ENCODE data around the gene COQ9.
"Not testable (repeated sequence)": the region's sequence is repeated elsewhere in the genome, so short reads cannot be mapped to it uniquely, and the experiment has no call there.

Gene COQ9

GRCh38 chr16:57427307-57427706, 20.0 kb upstream of the COQ9 start:
- DNase-seq (ENCODE audit: low read depth): no peak

DNA sequence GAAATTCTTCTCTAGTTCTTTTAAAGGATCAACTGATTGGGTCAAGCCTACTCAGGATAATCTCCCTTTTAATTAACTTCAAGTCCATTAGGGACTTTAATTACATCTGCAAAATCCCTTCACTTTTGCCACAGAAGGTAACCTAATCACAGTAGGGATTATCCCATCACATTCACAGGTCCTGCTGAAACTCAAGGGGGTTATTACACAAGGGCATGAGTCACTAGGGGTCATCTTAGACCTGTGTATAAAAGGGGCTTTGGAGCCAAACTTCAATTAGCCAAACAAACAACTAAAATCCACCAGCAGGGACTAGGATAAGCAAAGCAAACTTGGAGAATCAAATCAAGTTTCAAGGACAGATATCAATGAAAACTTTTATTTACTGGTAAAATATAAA, 19.5 kb upstream of the COQ9 start:
- no peak for DNase-seq (ENCODE audit: low read depth)

- DNase-seq (ENCODE audit: low read depth): no peak
Measured at GRCh38 chr16:57430955-57431354, 16.3 kb upstream of the COQ9 start.

GRCh38 chr16:57432505-57432904, 14.8 kb upstream of the COQ9 start:
- no peak for DNase-seq (ENCODE audit: low read depth)

DNA sequence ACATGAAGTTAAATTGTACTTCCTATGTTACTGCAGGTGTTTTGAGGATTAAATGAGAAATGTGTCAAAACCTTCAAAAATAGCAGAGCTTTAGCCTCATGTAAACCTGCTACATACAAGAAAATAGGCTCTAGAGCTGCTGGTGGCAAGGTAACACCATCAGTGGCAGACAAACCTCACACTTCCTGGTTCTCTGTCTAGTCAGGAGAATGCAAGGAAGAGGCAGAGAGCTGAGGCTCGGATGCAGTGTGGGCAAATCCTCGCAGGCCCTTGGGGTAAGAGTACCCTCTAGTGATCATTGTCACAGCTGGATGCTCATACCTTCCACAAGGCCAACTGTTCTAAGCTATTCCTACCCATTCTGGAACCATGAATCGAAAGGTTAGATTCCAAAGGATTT, 14.3 kb upstream of the COQ9 start:
- DNase-seq (ENCODE audit: low read depth): no peak

- DNase-seq (ENCODE audit: low read depth): no peak
Measured at GRCh38 chr16:57434003-57434402, 13.3 kb upstream of the COQ9 start.

GRCh38 chr16:57435838-57436237, 11.4 kb upstream of the COQ9 start:
- DNase-seq (ENCODE audit: low read depth): no peak

DNA sequence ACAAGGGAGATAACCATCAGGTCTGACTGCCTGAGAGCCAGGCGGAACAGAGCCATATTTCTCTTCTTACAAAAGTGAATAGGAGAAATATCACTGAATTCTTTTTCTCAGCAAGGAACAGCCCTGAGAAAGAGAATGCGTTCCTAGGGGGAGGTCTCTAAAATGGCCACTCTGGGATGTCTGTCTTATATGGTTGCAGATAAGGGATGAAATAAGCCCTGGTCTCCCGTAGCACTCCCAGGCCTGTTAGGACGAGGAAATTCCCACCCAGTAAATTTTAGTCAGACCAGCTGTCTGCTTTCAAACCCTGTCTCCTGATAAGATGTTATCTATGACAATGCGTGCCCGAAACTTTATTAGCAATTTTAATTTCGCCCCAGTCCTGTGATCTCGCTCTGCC, 7.3 kb upstream of the COQ9 start:
- not testable (repeated sequence) for DNase-seq (ENCODE audit: low read depth)

DNA sequence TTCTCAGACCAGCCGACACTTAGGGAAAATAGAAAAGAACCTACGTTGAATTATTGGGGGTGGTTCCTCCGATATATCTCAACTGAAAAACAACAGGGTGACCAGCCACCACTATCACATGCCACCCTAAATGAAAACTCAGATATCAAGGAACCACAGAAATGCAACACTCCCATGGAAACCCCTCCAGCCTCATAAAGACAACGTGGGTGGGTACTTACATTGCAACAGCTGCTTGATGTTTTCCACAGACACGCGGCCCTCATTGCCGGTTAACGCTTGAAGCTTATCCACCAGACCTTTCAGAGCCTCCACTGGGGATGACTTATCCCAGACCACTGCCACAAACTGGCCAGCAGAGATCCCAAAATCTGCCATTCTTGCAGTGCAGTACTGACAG, 6.7 kb upstream of the COQ9 start:
- not testable (repeated sequence) for DNase-seq (ENCODE audit: low read depth)

DNA sequence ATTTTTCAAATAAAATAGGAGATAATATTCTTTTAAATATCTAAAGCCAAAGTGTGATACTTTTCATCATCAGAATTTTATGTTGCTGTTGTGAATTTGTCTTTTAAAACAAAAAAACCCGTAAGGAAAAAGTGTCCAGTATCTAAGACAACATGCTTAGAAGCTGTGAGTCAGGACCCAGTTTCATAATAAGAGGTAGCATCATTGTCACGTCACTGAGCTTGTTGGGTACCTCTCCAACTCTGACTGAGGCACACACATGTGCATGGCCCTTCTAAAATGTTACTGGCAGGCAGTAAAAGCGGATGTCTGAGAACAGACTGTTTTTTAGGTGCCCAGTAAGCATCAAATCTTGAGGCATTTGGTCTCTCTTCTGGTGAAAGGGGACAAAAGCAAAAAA, 2.6 kb upstream of the COQ9 start:
- DNase-seq (ENCODE audit: low read depth): peak; percentile 13

- DNase-seq (ENCODE audit: low read depth): no peak
Measured at GRCh38 chr16:57445510-57445909, 1.8 kb upstream of the COQ9 start.

GRCh38 chr16:57446531-57447185, 621 bp upstream of the COQ9 start:
- DNase-seq (ENCODE audit: low read depth): peak; percentile 35

GRCh38 chr16:57452021-57452420, 4.7 kb downstream of the COQ9 start:
- no peak for DNase-seq (ENCODE audit: low read depth)

DNA sequence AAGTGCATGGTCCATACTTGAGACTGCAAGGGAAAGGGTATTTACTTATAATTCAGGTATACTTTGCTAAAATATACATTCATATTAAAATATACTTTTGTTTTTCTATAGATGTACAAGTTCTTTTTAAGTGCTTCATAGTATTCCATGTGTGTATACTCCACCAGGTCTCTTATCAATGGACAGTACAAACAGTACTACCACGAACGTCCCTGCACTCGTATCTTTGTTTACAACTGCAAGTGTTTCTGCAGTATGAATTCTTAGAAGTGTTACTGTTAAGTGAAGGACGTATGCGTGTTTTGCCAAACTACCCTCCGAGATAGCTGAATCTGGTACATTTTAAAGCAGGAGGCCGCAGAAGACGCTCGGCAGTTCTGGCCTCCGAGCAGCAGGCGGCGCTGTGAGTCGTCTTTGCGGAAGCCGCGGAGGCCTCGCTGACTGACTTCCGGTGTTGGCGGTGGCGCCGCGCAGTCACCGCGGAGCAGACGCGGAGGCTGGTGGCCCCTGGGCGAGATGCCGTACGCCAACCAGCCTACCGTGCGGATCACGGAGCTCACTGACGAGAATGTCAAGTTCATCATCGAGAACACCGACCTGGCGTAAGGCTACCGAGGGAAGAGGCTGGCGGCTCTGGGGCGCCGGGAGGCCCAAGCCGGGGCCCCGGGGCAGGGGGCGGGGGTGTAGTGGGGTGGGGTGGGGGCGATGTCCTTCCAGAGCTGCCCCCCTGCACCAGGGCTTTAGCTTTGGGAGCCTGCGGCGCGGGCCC, 15.1 kb downstream of the COQ9 start, which contains the start of gene POLR2C:
TSS of gene POLR2C (plus strand) at position 471 of the 769 bp plus-strand sequence. CDS start at position 517, 46 bp downstream.
- DNase-seq (ENCODE audit: low read depth): peak; percentile 81

DNA sequence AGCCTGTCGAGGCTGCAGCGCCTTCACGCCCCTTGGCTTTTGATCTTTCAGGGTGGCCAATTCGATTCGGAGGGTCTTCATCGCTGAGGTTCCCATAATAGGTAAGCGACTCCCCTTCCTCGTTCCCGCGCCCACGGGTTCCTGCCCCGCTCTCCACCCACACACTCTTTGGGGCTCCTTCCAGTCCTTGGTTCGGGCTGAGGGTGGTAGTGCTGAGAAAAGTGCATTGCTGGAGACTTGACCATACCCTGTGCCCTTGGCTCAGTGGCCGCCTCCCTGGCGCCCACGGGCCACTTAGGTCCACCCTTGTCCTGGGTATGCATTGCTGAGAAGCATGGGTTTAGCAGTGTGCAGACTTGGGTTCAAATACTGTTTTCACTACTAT, 15.7 kb downstream of the COQ9 start:
- DNase-seq (ENCODE audit: low read depth): no peak

DNA sequence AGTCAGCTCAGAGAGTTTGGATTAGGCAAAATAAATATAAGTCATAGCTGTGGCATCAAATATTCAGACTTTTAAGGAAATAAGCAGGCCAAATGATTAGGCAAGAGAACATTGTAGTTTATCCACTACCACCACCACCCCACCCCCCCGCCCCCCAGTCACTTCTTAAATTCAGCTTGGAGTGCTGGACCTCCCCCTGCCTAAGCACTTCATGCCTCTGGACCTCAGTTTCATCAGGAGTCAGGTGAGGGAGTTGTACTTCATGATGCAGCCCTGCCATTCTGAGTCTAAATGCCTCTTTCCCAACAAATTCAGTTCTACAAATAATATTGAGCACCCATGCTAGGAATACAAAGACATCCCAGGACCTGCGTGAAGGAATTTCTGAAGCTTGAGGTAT, 17.2 kb downstream of the COQ9 start:
- DNase-seq (ENCODE audit: low read depth): no peak

- DNase-seq (ENCODE audit: low read depth): no peak
Measured at GRCh38 chr16:57468346-57468745, 21.1 kb downstream of the COQ9 start.

DNA sequence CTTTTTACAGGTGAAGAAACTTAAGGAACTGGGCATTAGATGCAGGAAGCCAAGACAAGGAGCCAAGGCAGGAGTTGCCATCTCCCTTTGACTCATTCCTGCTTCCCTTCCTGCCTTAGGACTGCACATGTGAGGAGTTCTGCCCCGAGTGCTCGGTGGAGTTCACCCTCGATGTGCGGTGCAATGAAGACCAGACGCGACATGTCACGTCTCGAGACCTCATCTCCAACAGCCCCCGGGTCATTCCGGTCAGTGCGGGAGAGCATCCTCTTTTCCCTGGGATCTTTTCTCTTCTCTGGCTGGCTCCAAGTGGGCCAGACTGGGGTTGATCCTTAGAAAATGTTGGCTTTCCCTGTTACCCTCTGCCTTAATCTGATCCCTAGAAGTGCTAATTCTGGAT, 21.8 kb downstream of the COQ9 start:
- no peak for DNase-seq (ENCODE audit: low read depth)

- DNase-seq (ENCODE audit: low read depth): no peak
Measured at GRCh38 chr16:57469917-57470470, 22.7 kb downstream of the COQ9 start.

- DNase-seq (ENCODE audit: low read depth): no peak
Measured at GRCh38 chr16:57470711-57471110, 23.4 kb downstream of the COQ9 start.

DNA sequence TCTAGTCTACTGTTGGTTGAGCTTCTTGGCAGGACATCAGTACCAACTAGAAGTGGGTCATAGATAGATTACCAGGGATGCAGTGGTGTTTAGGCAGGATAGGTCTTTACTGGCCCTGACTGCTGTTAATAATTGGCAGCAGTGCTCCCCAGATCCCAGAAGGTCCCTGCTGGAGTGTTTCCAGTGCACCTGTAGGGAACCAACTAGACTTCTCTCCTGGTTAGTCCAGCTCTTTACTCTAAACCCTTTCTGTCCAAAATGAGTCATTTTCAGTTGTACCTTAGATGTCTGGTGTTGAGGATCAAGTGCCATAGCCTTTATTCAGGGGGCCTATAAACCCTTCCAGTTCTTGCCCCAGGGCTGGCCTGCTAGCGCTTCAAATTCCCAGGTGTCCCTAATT, 23.9 kb downstream of the COQ9 start:
- DNase-seq (ENCODE audit: low read depth): no peak

DNA sequence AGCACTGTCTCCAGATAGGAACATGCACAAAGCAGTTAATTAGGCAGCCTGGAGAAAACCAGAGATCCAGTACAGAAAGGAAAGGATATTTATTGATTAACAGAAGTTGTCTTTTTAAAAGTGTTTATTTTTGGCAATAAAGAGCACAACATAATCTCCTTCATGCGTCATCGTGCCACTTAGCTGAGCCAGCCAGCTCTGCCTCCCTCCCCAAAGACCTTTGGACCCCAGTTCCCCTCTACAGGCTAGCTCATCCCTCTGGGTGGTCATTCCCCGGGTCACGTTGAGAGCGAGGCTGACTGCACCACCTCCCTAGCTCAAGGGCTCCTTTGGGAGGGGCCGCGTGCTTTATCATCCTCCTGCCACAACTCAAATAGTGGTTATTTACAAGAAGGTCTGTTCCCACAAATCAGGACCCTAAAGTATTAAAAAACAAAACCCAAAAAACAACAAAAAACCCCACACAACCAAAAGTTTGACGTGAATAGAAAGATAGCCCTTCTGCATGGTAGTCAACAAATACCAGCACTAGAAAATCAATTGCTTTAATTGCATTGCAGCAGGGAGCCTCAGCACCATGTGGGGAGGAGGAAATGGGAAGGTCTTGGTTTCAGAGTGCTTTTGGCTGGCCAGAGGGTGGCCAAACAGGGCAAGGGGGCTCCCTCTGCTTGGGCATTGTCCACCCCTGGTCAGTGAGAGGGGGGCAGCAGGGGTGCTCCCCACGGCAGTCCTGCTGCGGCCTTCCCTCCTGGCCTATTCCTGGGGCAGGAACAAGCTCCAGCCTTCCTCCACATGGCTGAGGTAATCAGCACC, 24.8 kb downstream of the COQ9 start:
- DNase-seq (ENCODE audit: low read depth): no peak

DNA sequence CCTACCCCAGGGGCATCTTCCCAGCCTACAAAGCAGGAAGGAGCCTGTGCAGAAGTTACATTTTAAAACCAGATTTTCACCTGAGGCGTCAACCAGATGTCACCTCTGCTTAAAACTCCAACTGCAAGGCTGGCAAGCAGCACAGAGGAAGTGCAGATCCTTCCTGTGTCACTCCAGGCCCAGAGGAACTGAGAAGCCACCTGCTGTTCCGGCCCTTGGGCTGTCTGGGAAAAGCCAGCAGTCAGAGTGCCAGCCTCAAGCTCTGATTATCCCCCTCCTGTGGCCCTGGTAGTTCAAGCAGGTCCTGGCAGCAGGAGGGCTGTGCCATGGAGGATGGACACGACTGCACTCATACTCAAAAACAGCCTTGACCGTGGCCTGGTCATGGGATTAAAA, 25.4 kb downstream of the COQ9 start:
- no peak for DNase-seq (ENCODE audit: low read depth)
